LoVo (cell line): ENCODE measurements around the gene CSKMT.
A peak's percentile ranks its signal among the peaks of the same experiment; 100 is the strongest.
"Not testable (repeated sequence)": the region's sequence is repeated elsewhere in the genome, so short reads cannot be mapped to it uniquely, and the experiment has no call there.

Experiments
- DNase-seq: peaks from one replicate; pipeline ENCODE4 v3.0.0-alpha.2; 2016; ENCODE audit warnings: low spot score

Gene CSKMT, protein sequence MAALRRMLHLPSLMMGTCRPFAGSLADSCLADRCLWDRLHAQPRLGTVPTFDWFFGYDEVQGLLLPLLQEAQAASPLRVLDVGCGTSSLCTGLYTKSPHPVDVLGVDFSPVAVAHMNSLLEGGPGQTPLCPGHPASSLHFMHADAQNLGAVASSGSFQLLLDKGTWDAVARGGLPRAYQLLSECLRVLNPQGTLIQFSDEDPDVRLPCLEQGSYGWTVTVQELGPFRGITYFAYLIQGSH

DNA sequence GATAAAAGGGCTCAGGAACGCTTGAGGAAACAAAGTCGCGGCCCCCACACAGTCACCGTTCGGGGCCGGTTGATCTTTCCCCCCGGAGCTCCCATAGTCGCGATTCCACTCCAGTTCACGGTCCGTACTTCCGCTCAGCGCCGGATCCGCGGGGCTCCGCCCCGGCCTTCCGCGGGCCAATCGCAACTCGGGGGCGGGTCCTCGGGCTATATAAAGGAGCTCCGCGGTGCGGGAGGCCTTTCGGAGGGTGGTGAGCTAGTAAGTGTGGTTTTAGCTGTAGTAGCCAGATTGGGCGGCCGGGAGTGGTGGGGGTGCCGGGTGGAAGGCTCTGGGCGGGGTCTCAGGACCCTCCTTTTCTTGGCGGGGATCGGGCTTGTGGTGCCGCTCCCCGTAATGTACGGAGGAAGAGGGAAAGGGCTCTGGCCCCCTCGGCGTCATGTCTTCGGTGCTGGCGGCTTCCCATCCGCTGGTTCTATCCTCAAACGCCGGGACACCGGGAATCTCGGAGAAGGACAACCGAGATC lies at the start of gene CSKMT, which contains the start of gene C11orf98:
Gene CSKMT, plus strand, starts transcription at position 238 of the 524 bp plus-strand sequence. CDS start 568 bp downstream, outside the sequence.
Gene C11orf98, minus strand, starts transcription at position 136 of the 524 bp plus-strand sequence. Its CDS starts 41 bp downstream, at position 95.
- peak; percentile 93 for DNase-seq

DNA sequence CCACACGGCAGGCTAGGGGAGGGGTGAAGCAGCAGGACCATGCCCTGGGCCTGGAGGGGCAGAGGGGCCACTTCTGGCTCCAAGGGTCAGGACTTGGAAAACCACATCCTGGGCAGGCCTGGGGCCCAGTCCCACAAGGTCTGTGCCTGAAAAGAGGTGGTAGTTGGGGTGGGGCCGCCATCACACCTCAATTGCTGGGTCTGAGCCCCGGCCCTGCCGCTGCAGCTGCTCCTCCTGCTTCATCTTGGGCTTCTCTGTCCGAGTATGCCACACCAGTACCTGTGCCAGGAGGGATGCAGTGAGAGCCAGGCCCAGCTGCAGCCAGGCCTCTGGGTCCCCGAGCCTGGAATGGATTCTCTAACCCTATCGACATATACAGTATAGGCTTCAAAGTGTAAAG lies 49.6 kb upstream of the CSKMT start:
- DNase-seq, result no peak

DNA sequence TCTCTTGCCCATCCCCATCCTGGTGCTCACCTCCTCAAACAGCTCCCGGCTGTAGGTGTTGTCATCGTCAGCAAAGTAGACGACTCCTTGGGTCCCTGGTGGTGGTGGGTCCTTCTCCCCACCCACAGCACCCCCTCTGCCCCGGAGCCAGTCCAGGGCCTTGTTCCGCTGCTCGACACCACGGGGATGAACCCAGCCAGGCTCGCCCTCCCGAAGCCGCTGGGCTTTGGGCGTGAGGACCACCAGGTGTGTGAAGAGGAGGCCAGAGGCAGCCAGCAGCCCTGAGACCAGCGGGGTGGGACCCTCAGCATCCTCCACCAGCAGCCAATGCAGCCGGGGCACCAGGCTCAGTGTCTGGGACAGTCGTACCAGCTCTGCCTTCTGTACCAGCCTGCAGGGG lies 48.2 kb upstream of the CSKMT start:
- not testable (repeated sequence) for DNase-seq

DNA sequence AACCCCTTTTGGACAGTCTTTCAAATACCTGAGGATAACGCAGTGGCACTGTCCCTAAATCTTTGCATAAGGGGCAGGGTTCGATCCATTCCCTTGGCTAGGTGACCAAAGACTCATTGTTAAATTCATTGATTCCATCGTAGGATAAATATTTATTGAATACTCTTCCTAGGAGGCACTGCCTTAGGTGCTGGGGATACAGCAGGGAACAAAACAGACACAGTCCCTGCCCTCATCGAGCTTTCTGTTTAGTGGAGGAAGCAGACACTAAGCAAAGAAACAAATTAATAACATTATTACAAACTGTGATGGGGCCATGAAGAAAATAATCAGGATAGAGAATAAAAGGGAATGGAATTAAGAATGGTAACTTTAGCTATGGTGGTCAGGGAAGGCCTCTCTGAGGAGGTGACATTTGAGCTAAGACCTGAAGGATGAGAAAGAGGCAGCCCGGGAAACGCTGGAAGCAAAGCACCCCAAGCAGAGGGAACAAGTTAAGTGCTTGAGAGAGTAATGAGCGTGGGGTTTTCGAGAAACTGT lies 44.0 kb upstream of the CSKMT start:
- DNase-seq, result no peak

DNA sequence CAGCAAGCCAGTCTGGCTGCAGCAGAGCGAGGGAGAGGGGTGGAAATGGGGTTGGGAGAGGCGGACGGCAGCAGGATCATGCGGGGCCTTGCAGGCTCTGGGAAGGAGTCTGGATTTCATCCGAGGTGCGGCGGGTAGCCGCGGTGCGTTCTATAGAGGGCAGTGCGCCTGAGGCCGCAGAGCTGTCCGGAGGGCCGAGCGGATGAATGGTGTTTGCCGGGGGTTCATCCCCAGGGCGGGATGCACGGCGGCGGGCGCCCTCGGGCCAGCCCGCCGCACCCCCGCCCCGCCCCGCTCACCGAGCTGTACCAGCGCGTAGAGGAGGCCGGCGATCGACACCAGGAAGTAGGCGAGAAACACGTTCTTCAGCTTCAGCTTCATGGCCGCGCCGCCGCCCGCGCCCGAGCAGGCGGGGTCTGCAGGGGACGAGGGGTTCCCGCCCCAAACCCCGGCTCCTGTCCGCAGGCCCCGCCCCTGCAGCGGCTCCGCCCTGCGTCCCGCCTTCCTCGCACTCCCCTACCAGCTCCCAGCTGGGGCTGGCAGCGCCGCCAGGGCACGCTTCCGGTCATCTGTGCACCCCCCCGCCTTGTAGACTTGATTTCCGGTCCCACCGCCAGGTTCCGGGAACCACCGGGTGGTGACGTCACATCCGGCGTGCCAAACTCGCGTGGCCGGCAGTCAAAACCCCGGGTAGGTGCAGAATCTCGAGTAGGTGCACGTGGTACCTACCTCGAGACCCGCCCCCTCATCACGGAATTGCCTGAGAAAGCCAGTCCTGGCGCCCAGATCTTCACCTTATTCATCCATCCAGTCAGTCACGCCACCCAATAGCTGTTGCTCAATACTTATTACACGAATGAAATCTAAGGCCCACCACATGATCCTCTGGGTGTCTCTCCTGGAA lies 43.3 kb upstream of the CSKMT start, which contains the start of gene B3GAT3:
Gene B3GAT3, minus strand, starts transcription at position 420 of the 904 bp plus-strand sequence. Its CDS starts 39 bp downstream, at position 381.
- peak; percentile 97 for DNase-seq

DNA sequence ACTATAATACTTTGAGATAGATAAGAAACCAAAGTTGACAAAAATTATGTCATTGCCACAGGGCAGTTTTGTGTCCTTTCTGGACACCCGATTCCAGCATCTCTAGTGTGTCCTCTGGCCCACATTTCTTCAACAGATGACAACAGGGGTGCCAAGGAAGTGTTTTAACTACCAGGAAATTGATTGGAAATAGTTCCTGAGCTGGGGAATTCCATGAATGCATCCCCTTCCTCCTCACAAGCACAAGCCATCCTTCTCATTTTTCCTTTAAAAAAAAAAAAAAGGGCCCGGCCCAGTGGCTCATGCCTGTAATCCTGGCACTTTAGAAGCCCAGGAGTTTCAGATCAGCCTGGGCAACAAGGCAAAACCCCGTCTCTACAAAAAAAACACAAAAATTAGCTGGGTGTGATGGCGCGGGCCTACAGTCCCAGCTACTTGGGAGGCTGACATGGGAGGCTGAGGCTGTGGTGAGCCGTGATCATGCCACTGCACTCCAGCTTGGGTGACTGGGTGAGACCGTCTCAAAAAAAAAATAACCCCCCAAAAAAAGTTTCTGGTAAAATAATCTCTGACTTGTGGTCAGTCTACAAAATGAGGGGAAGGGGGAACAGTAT lies 42.5 kb upstream of the CSKMT start:
- no peak for DNase-seq

DNA sequence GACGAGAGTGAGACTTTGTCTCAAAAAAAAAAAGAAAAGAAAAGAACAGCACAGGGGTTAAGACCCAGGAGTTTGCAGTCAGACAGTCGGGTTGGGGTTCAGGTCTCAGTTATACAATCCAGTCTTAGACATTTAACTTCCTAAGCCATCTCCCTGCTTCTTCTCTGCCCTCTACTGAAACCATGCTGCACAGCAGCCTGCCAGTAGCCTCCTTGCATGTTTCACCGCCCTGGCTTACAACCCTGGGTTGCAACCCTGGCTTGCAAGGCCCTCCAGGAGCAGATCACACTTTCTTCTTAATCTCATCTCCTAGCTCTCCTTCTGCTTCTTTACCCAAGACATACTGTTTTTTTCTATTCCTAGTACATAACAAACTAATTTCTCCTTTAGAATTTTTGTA lies 37.4 kb upstream of the CSKMT start:
- DNase-seq, result no peak

DNA sequence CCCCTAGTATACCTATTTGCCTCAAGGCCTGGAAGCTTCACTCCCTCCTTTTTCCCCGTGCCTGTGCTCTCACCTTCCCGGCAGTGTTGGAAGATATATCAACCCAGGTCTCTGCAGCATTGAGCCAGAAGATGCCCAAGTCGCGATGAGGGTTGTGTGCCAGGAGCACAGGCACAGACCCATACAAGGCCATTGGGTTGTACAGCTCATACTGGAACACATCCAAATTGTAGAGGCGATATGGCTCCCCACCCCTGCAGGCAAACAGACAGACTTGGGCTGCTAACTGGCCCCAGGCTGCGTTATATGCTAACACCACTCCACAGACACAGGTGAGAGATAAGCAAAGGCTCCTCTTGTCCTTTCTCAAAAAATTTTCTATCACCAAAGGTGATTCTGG lies 32.6 kb upstream of the CSKMT start:
- DNase-seq, result no peak

DNA sequence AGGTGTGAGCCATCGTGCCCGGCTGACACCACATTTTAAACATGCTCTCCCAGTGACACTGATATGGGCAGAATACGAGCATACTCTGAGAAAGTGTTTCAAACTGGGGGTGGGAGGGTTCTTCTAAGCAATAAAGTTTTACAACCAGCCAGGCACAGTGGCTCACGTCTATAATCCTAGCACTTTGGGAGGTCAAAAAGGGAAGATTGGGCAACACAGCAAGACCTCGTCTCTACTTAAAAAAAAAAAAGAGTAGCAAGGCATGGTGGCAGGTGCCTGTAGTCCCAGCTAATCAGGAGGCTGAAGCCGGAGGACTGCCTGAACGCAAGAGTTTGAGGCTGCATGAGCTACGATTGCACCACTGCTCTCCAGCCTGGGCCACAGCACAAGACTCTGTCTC lies 20.9 kb upstream of the CSKMT start:
- DNase-seq, result no peak

DNA sequence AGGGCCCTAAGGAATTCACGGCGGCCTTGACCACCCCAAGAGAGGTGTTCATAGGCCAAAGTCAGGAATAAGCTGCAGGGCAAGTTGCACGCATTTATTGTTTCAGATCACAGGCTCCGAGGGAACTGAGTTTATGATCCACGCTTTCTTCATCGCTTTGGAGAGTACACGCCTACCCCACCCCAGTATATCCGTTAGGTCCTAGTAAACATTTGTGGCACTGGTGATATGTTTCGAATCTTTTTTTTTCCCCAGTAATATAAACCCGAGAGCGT lies 19.5 kb upstream of the CSKMT start:
- DNase-seq, result no peak

DNA sequence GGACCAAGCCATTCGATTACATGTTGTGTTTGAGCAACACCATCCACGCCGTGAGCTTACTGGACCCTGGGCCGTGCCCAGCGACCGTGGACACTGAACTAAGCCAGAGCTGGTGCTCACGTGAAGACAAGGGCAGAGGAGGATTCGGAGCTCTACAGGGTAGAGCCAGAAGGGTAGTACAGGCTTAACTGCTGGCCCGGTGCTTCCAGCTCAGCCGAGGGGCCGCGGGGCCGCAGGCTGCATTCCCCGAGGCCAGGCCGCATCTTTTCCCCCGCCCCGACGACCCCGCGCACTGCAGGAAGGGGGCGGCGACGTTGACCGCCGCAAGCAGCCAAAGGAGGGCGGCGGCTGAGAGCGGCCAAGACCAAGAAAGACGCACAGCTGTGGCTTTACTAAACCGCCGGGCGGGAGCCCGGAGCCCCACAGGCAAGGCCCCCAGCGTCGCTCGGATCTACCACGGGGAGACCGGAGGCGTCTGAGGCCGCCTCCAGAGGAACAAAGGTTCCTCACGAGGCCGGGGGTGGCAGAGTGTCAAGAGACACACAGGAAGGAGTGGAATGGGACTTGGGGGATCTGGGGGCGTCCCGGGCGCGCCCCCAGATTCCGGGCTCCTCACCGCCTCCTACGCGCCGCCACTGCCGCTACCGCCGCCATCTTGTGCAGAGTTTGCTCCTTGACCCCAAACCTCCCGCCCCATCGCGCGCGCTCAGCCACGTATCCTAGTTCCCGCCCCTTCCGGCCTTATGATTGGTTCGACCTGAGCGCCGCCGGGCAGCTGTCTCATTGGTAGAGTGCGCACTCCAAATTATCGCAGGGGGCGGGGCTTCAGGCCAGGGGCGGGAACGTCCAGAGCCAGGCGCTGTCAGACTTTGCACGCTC lies 18.9 kb upstream of the CSKMT start, which contains the start of gene GANAB:
Gene GANAB, minus strand, starts transcription at position 668 of the 879 bp plus-strand sequence. Its CDS starts 14 bp downstream, at position 654.
- DNase-seq, result peak; percentile 98

DNA sequence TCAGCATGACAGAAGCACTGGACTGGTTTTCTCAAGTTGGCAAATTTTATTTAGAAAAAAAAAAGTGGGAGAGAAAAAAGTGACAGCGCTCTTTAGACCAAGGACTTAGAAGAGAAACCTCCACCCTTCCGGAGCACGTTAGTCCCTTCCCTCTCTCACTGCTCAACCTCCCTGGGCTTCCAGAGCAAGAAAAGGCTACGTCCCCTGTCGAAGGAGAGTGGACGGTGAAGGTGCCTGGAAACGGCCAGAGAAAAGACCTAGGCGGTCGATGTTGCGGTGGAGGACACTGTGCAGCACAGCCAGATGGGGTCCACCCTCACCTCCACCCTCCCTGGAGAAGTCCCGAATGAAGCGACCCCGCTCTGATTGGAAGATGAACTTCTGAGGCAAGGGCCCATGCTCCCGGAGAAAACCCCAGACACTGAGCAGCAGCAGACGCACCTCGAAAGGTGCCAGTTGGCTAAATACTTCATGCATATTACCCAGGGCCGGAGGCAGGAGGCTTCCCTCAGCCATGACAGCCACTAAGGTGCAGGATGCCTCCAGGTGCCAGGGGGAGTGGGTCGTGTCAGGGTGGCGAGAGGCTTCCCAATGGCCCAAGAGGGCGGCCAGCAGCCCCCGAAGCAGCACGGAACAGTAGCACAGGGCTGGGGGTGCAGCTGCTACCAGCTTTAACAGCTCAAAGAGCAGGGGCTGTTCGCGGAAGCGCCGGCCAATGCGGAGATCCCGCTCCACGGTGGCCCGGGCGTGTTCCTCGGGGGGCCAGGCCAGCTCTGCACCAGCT lies 18.1 kb upstream of the CSKMT start:
- DNase-seq, result no peak

DNA sequence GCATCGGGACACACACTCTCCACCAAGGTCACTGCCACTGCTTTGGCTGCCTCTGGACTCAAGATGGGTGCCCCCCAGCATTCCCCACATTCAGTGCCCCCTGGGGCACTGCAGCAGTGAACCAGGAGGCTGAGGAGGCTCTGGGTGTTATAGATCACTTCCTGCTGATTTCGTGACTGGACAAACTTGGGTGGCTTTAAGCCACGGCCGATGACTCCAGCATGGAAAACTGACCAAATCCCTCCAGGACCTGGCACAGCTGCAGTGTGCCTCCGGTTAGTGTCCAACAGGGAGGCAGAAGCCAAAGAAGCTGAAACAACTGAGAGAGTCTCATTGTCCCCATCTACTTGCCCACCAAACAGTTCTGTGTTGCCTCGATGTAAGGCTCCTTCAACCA lies 17.5 kb upstream of the CSKMT start:
- DNase-seq, result no peak

DNA sequence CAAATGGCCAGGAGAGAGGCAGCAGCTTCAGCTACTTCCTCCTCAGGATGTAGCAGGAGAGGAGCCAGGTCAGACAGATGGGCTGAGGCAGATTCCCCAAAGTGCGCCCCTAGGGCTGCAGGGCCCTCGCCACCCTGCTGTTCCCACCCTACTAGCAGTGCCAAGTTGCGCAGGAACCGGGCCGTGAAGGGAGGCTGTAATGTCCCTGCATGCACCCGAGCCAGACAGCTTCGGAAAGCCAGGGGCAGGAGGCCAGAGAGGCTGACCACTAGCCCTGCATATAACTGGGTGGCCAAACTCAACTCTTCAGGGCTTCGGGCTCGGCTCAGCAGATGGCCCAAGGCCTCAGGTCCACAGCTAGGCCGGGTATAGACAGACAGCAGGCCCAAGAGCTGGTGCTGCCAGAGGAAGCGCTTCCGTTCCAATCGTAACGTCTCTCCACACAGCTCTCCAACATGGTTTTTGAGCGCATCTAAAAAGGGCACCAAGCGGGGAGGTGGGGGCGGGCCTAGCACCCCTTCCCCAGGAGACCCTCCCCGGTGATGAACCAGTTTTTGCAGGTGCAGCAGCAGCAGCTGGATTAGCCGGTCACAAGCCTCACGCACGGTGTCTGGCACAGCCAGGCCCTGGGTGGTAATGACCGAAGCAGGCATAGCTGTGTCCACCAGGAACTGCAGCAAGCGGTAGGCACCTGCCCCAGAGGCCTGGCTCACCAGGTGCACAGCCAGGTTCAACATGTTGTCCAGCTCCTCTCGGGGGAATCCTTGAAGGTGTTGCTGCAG lies 16.7 kb upstream of the CSKMT start:
- no peak for DNase-seq

DNA sequence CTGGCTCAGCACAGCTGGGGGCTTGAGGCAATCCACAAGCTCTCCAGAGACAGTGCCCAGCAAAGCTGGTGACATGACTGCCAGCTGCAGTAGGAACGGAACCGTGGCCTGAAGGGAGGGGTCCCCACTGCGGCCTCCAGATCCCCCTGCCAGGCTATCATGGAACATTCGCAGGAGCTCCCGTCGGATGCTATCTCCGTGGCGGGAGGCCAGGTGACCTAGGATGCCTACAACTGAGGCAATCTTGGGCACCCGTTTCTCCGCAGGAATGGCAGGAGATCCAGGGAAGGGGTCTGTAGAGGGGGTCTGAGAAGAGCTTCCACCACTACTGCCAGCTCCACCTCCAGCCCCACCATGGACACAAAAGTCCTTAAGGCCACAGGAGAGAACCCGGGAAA lies 16.1 kb upstream of the CSKMT start:
- no peak for DNase-seq

DNA sequence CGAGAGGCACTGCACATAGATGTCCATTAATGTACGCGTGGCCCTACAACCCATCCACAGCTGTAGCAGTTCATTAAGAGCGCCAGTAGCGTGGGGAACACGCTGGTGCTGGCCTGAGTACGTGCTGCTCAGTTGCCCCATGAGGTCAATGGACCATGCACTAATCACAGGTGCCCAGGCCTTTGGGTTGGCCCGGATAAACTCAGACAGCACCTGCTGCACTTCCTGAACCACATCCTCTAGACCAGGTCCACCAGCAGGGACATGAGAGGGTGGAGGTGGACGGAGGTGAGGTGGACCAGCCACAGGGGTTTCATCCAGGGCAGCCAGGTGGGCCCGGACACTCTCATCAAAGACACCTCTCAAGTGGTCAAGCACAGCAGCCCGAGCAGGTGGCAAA lies 15.6 kb upstream of the CSKMT start:
- no peak for DNase-seq

DNA sequence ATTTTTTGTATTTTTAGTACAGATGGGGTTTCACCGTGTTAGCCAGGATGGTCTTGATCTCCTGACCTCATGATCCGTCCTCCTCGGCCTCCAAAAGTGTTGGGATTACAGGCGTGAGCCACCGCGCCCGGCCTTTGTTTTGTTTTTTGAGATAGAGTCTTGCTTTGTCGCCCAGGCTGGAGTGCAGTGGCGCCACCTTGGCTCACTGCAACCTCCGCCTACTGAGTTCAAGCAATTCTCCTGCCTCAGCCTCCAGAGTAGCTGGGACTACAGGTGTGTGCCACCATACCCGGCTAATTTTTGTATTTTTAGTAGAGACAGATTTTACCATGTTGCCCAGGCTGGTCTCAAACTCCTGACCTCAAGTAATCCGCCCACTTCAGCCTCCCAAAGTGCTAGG lies 14.8 kb upstream of the CSKMT start:
- DNase-seq, result not testable (repeated sequence)

DNA sequence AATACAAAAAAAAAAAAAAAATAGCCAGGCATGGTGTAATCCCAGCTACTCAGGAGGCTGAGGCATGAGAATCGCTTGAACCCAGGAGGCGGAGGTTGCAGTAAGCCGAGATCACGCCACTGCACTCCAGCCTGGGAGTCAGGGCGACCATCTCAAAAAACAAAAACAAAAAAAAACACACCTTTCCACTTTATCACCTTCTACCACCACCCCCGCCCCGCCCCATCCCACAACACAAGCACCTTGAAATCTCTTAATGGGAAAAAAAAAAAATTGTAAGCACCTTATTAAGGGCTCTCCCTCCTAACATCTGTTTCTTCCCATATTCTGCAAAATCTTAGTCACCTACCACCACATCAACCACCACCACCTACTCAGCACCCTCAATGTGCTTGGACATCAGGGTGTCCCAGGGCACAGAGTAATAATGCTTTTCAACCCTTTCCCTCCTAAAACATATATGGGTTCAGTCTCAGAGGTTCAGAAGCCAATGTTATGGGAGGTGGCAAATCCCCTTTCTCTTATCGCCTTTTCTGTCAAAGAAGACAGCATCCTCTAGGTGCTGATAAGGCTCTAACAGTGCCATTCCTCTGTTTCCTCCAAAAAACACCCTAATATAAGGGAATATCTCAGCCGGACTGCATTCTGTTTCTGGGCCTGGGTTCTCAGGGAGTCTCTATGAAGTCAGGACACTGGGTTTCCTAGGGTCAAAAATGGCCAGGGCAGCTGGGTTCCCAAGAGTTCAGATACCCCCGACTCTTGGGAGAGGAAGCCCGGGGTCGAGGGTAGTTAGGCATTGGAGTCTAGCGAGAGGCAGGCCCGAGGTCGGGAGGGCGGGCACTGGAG lies 12.7 kb upstream of the CSKMT start:
- DNase-seq, result no peak

DNA sequence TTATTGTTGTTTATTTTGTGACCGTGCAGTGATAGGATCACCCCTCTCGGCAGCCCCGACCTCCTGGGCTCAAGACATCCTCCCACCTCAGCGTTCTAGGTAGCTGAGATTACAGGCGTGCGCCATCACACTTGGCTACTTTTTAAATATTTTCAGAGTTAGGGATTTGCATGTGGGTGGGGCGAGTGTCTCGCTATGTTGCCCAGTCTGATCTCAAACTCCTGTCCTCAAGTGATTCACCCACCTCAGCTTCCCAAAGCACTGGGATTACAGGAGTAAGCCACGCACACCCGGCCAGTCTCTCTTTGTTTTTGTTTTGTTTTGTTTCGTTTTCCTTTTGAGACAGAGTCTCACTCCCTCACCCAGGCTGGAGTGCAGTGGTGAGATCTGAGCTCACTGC lies 10.8 kb upstream of the CSKMT start:
- no peak for DNase-seq
